IgD-negative memory B cell (primary cell): Measurements from ENCODE around the gene APBA3. TPM values are rescaled to one million over a fixed set of nuclear protein-coding genes. Genes with fewer than 3 reads are reported as not detected.
A peak's percentile ranks its signal among the peaks of the same experiment; 100 is the strongest.

Experiments
- H3K27ac Mint-ChIP-seq, 3 donors: one replicate each; pipeline ENCODE4 v1.8.0; 2020 to 2022; ENCODE audit warnings: mild to moderate bottlenecking in 3 of 3, mixed read lengths in 3 of 3, moderate library complexity in 1 of 3
- H3K27me3 Mint-ChIP-seq: one replicate; pipeline ENCODE4 v1.8.0; 2021; ENCODE audit warnings: mixed read lengths
- H3K36me3 Mint-ChIP-seq: one replicate; pipeline ENCODE4 v1.8.0; 2020; ENCODE audit warnings: mild to moderate bottlenecking, mixed read lengths
- H3K4me1 Mint-ChIP-seq, 3 donors: one replicate each; pipeline ENCODE4 v1.8.0; 2020 to 2022; ENCODE audit warnings: mixed read lengths in 3 of 3, mild to moderate bottlenecking in 1 of 3
- H3K4me3 Mint-ChIP-seq, 4 donors: one replicate each; pipeline ENCODE4 v1.8.0; 2020 to 2022; ENCODE audit warnings: mild to moderate bottlenecking in 4 of 4, mixed read lengths in 4 of 4, moderate library complexity in 3 of 4
- H3K9me3 Mint-ChIP-seq, 3 donors: one replicate each; pipeline ENCODE4 v1.8.0; 2020 to 2021; ENCODE audit warnings: mixed read lengths in 3 of 3, mild to moderate bottlenecking in 1 of 3
- polyA plus RNA-seq: library from polyadenylated mRNA; unstranded; fragments of 300-500 nt; fragmentation: Illumina TruSeq; gene quantifications from one replicate; pipeline ENCODE4 v1.2.3, GENCODE V29; 2021

The APBA3 gene
- polyA plus RNA-seq, 1 donor from 2014 or later = 36.9 TPM

DNA sequence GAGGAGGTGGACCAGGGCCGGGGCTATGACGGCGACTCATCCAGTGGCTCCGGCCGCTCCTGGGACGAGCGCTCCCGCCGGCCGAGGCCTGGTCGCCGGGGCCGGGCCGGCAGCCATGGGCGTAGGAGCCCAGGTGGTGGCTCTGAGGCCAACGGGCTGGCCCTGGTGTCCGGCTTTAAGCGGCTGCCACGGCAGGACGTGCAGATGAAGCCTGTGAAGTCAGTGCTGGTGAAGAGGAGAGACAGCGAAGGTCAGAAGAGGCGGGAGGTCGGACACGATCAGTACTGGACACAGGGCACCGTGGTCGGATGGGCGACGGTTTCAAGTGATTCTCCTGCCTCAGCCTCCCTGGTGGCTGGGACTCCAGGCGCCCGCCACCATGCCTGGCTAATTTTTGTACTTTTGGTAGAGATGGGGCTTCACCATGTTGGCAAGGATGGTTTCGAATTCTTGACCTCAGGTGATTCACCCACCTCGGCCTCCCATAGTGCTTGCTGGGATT, 31.0 kb downstream of the APBA3 start:
- H3K27ac Mint-ChIP-seq = no peak overlapping the region
- H3K4me1 Mint-ChIP-seq = no peaks in the 10 kb centered on the region
- no peak overlapping the region for H3K4me3 Mint-ChIP-seq
- H3K9me3 Mint-ChIP-seq = peaks cover 0 to 2% (median 0%) of the 10 kb centered on the region in 3 donors
- no peaks in the 10 kb centered on the region for H3K27me3 Mint-ChIP-seq
- peaks cover 2% of the 10 kb centered on the region for H3K36me3 Mint-ChIP-seq

DNA sequence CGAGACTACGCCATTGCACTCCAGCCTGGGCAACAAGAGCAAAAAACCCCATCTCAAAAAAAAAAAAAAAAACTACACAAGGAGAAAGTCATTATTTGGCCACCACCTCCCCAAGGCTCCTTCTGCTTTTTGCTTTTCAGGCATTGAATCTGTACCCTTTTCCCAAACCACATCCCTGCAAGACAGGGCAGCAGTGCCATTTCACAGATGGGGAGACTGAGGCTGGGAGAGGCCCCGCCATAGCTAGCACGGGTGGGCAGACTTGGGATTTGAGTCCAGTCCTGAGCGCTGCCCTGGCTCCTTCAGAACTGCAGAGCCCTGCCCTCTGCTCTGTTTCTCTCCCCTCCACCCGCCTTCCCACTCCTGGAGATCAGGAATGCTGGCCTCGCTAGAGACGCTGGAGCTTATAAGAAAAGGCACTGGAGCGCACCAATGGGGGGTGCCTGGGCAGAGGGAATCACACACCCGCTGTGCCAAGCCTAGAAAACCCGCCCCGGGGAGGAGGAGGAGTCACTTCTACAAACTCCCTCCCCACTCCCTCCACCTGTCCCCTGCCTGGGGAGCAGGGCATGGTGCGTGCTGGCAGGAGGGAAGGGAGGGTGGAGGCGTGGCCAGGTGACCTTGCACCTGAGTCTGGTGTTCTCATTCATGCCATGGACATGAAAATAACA, 35.7 kb downstream of the APBA3 start:
- H3K9me3 Mint-ChIP-seq = no peaks in the 10 kb centered on the region

DNA sequence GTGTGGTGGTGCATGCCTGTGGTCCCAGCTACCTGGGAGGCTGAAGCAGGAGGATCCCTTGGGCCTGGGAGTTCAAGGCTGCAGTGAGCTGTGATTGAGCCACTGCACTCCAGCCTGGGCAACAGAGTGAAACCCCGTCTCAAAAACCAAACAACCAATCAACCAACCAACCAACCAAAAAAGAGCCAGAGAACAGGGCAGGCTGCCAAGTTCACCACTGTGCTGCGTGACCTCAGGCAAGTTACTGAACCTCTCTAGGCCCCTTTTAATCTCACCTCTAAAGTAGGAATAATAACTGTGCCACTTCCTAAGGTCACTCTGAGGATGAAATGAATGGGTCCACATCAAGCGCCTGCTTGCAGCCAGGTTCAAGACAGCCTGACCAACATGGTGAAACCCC, 36.4 kb downstream of the APBA3 start:
- Mint-ChIP-seq H3K27ac (no peak overlapping the region), H3K36me3 (no peaks in the 10 kb centered on the region), H3K4me1 (peaks cover 0 to 3% (median 3%) of the 10 kb centered on the region in 3 donors), H3K27me3 (peaks cover 16% of the 10 kb centered on the region), H3K9me3 (no peaks in the 10 kb centered on the region), H3K4me3 (no peak overlapping the region)

More for the DNA sequence above, 35.7 kb downstream of the APBA3 start:
- H3K4me1 Mint-ChIP-seq = peaks cover 0 to 3% (median 3%) of the 10 kb centered on the region in 3 donors
- H3K4me3 Mint-ChIP-seq = no peak overlapping the region
- peaks cover 11% of the 10 kb centered on the region for H3K27me3 Mint-ChIP-seq
- H3K27ac Mint-ChIP-seq = no peak overlapping the region
- peaks cover 2% of the 10 kb centered on the region for H3K36me3 Mint-ChIP-seq

DNA sequence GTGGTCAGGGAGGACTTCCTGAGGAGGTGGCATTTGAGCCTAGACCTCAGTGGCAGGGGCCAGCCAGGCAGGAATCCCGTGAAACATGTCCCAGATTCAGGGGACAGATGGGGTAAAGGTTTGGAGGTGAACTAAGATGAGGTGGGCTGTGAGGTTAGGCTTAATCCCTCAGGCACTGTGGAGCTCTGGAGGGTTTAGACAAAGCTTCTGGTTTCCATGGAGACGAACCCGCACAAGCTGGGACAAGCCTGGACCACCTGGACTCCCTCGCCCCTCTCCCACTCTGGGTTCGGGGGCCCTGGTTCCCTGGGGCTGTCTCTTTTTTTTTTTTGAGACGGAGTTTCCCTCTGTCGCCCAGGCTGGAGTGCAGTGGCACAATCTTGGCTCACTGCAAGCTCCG, 37.6 kb downstream of the APBA3 start:
- Mint-ChIP-seq H3K27ac (no peak overlapping the region), H3K4me3 (no peak overlapping the region), H3K36me3 (no peaks in the 10 kb centered on the region), H3K4me1 (peaks cover 0 to 3% (median 3%) of the 10 kb centered on the region in 3 donors), H3K27me3 (peaks cover 21% of the 10 kb centered on the region), H3K9me3 (no peaks in the 10 kb centered on the region)

DNA sequence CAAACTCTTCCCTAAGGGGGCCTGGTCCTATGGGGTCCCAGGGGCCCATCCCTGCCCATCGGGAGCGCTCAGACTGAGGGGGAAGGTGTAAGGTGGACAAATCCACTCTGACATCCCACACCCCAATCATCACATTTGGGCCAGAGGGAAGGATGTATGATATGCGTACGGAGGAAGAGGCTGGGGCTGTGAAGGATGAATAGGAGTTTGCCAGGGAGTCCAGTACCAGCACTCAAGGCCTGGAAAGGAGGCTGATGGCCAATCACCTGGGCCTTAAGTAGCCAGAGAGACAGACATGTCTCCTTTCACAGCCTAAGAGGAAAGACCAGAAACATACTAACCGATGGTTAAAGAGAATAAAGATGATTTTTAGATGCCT, 38.4 kb downstream of the APBA3 start:
- Mint-ChIP-seq H3K4me3 (peak overlapping the region in 1 of 4 donors; percentile 72), H3K4me1 (peaks cover 0 to 3% (median 3%) of the 10 kb centered on the region in 3 donors), H3K9me3 (no peaks in the 10 kb centered on the region), H3K27me3 (peaks cover 21% of the 10 kb centered on the region), H3K36me3 (no peaks in the 10 kb centered on the region), H3K27ac (no peak overlapping the region)

DNA sequence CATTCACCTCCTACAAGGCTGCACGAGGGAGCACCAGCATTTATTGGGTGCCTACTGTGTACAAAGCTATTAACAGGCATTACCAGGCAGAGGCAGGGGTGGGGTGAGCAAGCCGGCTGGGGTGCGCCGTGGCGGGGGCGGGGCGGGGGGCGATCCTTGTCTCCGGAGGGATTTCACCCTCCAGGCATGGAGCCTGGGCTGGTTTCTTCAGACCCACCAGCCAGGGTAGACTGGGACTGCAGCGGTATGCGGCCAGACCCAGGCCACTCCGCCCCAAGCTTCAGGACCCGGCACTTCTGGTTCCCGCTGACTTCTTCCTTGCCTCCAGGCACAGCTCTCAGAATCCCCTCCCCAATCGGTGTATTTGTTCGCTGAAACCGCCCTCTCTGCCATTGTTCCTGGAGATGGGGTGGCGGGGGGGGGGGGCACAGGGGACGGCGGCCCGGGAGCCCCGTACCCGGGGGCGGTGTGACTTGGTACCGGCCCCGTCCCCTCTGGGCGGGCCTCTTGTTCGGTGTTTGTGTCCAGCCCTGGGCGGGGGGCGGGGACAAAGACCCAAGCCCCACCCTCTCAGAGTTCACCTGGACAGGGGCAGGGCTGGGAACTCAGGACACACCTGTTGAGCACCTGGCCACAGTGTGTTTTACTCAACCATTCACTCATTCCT, 38.9 kb downstream of the APBA3 start:
- Mint-ChIP-seq H3K36me3 (no peaks in the 10 kb centered on the region), H3K4me3 (peak overlapping the region in 3 of 4 donors; percentile 72 to 83 (median 82)), H3K27ac (no peak overlapping the region), H3K27me3 (peaks cover 21% of the 10 kb centered on the region), H3K4me1 (peaks cover 0 to 3% (median 3%) of the 10 kb centered on the region in 3 donors), H3K9me3 (no peaks in the 10 kb centered on the region)

DNA sequence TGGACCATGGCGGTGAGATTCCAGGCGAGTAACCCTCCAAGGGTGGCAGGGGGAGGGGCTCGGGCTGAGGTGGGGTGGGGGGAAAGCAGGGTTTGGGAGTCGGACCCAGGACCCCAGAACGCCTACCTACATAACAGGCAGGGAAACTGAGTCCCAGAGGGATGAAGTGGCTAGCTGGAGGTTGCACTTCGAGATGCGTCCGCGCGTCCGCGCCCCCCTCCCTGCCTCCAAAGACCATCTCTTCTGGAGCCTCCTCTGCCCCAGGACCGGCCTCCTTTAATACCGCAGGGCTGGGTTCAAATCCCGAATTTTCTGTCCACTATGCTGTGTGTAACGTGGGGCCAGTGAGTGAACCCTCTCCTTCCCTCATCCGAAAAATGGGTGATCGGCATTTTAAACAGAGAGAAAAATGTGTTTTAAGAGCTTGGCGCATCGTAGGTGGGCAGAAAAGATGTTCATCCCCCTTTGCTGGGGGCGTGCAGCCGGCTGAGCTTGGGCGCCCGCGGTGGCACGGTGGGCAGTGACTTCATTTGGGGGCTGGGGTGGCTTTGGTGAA, 39.5 kb downstream of the APBA3 start:
- Mint-ChIP-seq H3K4me3 (peak overlapping the region in 3 of 4 donors; percentile 72 to 83 (median 82)), H3K4me1 (peaks cover 0 to 3% (median 3%) of the 10 kb centered on the region in 3 donors), H3K27ac (no peak overlapping the region), H3K9me3 (no peaks in the 10 kb centered on the region), H3K27me3 (peaks cover 21% of the 10 kb centered on the region), H3K36me3 (no peaks in the 10 kb centered on the region)

DNA sequence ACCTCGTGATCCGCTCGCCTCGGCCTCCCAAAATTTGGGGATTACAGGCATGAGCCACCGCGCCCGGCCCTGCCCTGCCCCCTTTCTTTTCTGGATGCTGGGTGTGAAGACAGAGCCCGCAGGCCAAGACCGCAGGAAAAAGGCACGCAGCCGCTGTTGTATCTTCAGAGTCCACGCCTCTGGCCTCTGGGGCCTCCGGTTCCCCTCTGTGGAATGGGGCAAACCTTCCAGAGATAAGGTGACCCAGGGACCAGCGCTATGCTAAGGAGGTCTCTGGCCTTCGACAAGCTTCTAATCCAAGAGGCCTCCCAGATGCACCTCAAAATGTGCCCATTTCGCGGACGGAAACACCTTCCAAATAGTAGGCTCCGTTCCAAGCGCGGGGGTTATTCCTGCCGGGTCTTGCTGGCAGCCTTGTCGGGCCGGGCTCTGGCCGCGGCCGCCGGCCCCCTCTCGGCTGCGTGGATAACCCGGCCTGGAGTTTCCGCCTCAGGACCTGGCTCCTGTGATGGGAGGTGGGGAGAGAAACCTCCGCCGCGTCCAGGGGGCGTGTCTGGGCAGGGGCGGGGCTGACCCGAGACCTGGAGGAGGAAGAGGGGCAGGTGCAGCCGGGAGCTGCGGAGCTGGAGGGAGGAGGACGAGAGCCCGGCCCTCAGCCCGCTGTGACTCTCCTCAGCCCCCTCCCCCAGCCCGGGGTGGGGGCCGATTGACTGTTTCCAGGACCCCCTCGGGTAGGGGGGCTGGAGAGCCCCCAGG, 40.2 kb downstream of the APBA3 start:
- no peaks in the 10 kb centered on the region for H3K36me3 Mint-ChIP-seq
- peaks cover 0 to 3% (median 3%) of the 10 kb centered on the region in 3 donors for H3K4me1 Mint-ChIP-seq
- no peak overlapping the region for H3K27ac Mint-ChIP-seq
- H3K4me3 Mint-ChIP-seq = peak overlapping the region in 3 of 4 donors; percentile 72 to 82 (median 72)
- no peaks in the 10 kb centered on the region for H3K9me3 Mint-ChIP-seq
- peaks cover 23% of the 10 kb centered on the region for H3K27me3 Mint-ChIP-seq

DNA sequence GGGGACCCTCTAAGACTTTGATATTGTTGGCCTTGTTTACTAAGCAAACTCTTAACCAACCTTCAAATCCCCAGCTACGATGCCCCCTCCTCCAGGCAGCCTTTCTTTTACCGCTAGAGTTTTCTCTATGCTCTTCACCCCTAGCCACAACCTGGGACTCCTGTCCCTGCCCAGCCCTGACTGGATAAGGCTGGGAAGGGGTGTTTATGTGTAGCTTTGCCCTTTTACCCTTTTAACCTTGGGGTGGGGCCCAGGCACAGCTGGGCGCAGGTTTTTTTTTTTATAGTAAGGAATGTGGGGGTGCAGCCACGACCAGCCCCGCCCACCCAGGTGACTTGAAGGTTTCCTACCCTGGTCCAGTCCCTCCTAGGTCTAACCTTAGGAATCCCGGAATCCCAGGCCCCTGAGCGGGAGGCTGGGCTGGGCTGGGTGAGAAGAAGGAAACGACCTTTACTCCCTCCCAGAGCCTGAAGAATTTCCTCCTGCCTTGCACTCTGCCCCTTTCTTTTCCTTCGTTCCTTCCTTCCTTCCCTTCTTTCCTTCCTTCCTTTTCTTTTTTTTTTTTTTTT, 41.1 kb downstream of the APBA3 start:
- Mint-ChIP-seq H3K9me3 (no peaks in the 10 kb centered on the region), H3K4me3 (peak overlapping the region in 1 of 4 donors; percentile 26), H3K4me1 (peaks cover 0 to 3% (median 3%) of the 10 kb centered on the region in 3 donors), H3K27me3 (peaks cover 25% of the 10 kb centered on the region), H3K36me3 (no peaks in the 10 kb centered on the region), H3K27ac (no peak overlapping the region)

DNA sequence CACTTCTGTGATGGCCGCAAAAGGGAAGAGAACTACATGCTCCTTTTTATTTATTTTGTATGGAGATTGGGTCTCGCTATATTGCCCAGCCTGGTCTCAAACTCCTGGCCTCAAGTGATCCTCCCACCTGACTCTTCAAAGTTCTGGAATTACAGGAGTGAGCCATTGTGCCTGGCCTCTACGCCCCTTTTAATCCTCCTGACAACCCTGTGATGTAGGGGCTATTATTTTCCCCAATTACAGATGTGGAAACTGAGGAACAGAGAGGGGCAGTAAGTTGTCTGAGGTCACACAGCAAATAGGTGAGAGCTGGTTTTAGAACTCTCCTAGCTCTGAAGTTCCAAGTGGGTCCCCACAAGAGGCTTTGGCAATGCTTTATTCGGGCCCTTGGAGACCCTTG, 41.6 kb downstream of the APBA3 start:
- Mint-ChIP-seq H3K27me3 (peaks cover 24% of the 10 kb centered on the region), H3K27ac (no peak overlapping the region), H3K9me3 (no peaks in the 10 kb centered on the region), H3K4me3 (no peak overlapping the region), H3K4me1 (peaks cover 0 to 4% (median 3%) of the 10 kb centered on the region in 3 donors), H3K36me3 (no peaks in the 10 kb centered on the region)

DNA sequence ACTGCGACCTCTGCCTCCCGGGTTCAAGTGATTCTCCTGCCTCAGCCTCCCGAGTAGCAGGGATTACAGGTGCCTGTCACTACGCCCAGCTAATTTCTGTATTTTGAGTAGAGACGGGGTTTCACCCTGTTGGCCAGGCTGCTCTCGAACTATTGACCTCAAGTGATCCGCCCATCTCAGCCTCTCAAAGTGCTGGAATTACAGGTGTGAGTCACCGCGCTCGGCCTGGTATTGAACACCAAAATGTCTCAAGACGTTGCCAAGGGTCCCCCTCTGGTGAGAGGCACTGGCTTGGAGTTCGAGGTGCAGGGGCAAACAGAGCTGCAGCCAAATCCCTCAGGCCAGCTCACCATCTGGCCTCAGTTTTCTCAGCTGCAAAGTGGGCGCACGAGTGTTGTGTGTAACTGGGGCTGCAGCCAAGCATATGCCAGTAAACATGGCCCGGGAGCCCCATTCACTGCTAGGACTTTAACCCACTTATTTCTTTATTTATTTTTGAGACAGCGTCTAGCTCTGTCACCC, 45.3 kb downstream of the APBA3 start:
- Mint-ChIP-seq H3K36me3 (no peaks in the 10 kb centered on the region), H3K4me1 (peaks cover 0 to 7% (median 0%) of the 10 kb centered on the region in 3 donors), H3K4me3 (no peak overlapping the region), H3K9me3 (no peaks in the 10 kb centered on the region), H3K27ac (no peak overlapping the region), H3K27me3 (peaks cover 17% of the 10 kb centered on the region)

DNA sequence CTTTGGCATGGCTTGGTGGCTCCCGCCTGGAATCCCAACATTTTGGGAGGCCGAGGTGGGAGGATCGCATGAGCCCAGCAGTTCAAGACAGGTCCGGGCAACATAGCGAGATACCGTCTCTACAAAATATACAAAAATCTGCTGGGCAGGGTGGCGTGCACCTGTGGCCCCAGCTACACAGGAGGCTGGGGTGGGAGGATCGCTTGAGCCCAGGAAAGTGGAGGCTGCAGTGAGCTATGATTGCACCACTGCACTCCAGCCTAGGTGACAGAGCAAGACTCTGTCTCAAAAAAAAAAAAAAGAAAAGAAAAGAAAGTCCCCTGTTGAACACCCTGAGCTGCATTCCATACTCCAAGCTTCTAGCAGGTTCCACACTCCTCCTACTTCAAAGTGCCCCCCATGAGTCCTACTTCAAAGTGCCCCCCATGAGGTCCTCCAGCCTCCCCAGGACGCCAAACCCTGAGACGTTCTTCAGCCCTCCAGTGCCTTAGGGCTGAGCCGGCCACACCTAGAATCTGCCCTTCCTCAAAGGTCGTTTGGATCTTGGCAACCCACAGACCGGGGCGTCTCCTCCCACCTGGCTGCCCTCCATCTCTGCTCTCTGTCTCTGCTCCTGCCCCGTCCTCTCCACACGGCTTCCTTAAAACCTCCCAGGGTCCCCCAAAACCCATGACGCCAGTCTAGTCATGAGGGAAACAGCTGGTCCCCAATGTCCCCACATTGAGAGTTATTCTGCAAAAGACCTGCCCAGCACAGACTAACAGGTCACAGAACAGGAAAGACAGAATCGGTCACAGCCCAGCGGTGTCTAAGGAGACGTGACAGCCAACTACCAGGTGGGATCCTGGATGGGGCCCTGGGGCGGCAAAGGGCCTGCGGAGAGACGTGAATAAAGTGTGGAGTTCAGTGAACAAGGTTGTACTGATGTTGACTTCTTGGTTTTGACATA, 48.6 kb downstream of the APBA3 start:
- Mint-ChIP-seq H3K36me3 (no peaks in the 10 kb centered on the region), H3K27me3 (peaks cover 14% of the 10 kb centered on the region), H3K4me3 (no peak overlapping the region)

DNA sequence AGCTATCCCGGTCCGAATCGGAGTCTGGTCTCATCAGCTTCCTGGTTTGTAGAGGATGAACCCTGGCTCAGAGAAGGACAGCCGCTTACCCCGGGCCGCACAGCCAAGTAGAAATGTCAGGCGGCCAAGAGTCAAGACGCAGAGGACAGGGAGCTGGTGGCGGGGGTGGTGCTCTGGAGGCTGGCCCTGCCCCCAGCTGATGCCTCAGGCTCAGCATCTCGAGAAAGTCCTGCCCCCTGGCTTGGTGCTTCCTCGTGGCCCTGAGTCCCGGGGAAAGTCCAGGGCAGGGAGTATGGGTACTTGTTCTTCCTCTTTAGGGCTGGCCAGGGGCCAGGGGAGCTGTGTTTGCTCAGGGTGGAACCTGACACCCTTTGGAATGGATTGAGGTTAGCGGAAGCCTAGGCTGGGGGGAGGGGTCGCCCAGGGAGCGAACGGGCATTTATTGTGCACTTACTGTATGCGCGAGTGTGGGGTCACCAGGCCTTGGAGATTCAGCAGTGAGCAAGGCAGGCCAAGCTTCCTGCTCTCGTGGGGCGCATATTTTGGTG, 51.2 kb downstream of the APBA3 start:
- Mint-ChIP-seq H3K27me3 (peaks cover 13% of the 10 kb centered on the region), H3K4me3 (peak overlapping the region in 1 of 4 donors; percentile 47), H3K36me3 (no peaks in the 10 kb centered on the region), H3K27ac (no peak overlapping the region), H3K9me3 (no peaks in the 10 kb centered on the region), H3K4me1 (peaks cover 0 to 6% (median 2%) of the 10 kb centered on the region in 3 donors)

More for the DNA sequence above, 48.6 kb downstream of the APBA3 start:
- H3K9me3 Mint-ChIP-seq = no peaks in the 10 kb centered on the region
- no peak overlapping the region for H3K27ac Mint-ChIP-seq
- peaks cover 0 to 7% (median 0%) of the 10 kb centered on the region in 3 donors for H3K4me1 Mint-ChIP-seq
